ENCODE measurements around the gene NAGK.
"Not testable (repeated sequence)": the region's sequence is repeated elsewhere in the genome, so short reads cannot be mapped to it uniquely, and the experiment has no call there.

The NAGK gene

DNA sequence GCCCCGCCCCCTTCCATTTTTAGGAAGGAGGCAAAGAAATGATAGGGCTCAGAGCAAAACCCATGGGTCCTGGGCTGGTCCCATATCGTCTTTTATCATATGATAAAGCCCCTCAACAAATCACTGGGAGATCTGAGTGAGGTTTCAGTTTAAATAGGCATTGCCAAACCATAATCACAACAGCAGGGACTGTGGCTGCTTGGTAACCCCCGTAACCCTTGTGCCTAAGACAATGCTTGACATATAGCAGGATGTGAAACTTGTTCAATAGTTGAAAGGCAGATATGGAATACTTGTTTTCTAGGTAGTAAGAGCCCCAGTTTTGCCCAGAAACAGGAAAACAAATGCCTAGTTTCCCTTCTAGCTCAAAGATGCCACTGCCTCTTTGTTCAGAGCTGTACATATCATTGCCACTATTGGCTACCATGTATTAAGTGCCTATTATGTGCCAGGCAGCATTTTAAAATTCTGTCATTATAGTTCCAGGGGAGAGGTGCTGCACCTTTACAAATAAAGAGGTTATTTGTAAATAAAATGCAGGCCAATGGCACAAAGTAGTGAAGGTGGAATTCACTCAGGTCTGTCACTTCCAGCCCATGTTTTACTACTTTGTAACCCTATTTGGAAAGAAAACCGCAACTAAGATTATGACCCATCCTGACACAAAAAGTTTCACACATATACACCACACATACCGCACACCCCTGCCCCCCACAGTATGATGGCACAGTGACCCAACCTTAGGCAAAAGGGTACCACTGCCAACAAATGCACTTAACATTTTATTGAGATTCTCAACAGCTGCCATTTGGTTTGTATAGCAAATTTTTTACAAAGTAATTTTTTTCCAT is 14.2 kb downstream of the NAGK start:
- Histone ChIP-seq H3K4me1 (ENCODE audit: insufficient read depth, low read length) (no peaks in the 10 kb centered on the region), H3K27me3 (ENCODE audit: insufficient read depth, low read length, poor library complexity) (no peaks in the 10 kb centered on the region), H3K4me3 (ENCODE audit: low read depth in 1 of 2, low read length in 2 of 2) (no peak overlapping the region), H3K9ac (ENCODE audit: low read depth, low read length) (no peak overlapping the region), H2AFZ (ENCODE audit: low read depth, low read length) (no peak overlapping the region), H3K27ac (ENCODE audit: low read length) (no peak overlapping the region), H3K9me3 (ENCODE audit: insufficient read depth, low read length, severe bottlenecking) (no peaks in the 10 kb centered on the region), H3K4me2 (ENCODE audit: insufficient read depth, low read length) (no peak overlapping the region), H3K36me3 (ENCODE audit: insufficient read depth, low read length) (peaks cover 16% of the 10 kb centered on the region), H4K20me1 (ENCODE audit: insufficient read depth, low read length) (no peaks in the 10 kb centered on the region), H3K79me2 (ENCODE audit: insufficient read depth, low read length) (no peaks in the 10 kb centered on the region)
- ATAC-seq (ENCODE audit: insufficient read depth, low read depth): no peak
- DNase-seq: no peak
- TF ChIP-seq CTCF (IDR thresholded peaks at IDR 0.05; ENCODE audit: borderline replicate concordance, extremely low read depth, low read length, poor library complexity, severe bottlenecking) (no peak), EZH2 (IDR thresholded peaks at IDR 0.05; ENCODE audit: borderline replicate concordance, low read depth, low read length, severe bottlenecking) (no peak)

DNA sequence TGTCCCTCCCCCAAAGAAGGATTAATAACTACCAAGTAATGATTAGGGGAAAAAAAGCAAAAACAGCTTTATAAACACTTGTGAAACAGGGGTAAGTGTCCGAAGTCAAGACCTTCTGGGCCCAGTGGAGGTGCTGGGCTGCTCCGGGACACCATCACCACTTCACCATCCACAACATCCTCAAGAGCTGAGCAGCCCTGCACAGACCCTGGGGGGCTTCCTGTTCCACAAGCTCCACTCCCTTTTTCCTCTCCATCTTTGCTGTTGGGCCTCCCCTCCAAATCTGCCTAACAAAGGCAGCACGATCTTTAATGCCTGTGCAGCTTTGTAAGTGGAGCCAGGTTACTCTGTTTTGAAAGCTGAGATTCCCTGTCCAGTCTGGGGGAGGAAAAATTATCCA is 14.8 kb downstream of the NAGK start:
- H4K20me1 ChIP-seq (ENCODE audit: insufficient read depth, low read length); ATAC-seq (ENCODE audit: insufficient read depth, low read depth): not testable (repeated sequence)

DNA sequence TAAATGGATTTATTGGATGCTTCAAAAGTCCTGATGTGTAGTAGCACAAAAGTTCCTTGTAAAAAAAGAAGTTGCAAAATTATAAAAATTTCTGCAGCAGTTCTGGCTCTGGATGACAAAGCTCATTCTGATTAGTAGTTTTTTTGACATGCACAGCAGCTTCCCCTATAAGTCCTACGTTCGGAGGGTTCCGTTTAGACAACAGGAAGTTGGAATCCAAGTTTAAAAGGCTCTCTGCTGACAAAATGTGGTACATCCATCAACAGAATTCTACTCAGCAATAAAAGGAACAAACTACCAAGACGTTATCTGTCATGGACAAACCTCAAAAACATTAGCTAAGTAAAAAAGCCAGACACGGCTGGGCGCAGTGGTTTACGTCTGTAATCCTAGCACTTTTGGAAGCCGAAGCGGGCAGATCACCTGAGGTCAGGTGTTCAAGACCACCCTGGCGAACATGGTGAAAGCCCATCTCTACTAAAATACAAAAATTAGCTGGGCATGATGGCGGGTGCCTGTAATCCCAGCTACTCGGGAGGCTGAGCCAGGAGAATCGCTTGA is 15.4 kb downstream of the NAGK start:
- not testable (repeated sequence) for H3K27ac ChIP-seq (ENCODE audit: low read length); ATAC-seq (ENCODE audit: insufficient read depth, low read depth); H3K9ac ChIP-seq (ENCODE audit: low read depth, low read length)

More for the DNA sequence above, 14.8 kb downstream of the NAGK start:
- H2AFZ ChIP-seq (ENCODE audit: low read depth, low read length); H3K79me2 ChIP-seq (ENCODE audit: insufficient read depth, low read length); H3K4me3 ChIP-seq (ENCODE audit: low read depth in 1 of 2, low read length in 2 of 2); H3K27ac ChIP-seq (ENCODE audit: low read length); H3K4me2 ChIP-seq (ENCODE audit: insufficient read depth, low read length); H3K9ac ChIP-seq (ENCODE audit: low read depth, low read length); H3K4me1 ChIP-seq (ENCODE audit: insufficient read depth, low read length); DNase-seq; H3K27me3 ChIP-seq (ENCODE audit: insufficient read depth, low read length, poor library complexity); H3K9me3 ChIP-seq (ENCODE audit: insufficient read depth, low read length, severe bottlenecking); H3K36me3 ChIP-seq (ENCODE audit: insufficient read depth, low read length): not testable (repeated sequence)

DNA sequence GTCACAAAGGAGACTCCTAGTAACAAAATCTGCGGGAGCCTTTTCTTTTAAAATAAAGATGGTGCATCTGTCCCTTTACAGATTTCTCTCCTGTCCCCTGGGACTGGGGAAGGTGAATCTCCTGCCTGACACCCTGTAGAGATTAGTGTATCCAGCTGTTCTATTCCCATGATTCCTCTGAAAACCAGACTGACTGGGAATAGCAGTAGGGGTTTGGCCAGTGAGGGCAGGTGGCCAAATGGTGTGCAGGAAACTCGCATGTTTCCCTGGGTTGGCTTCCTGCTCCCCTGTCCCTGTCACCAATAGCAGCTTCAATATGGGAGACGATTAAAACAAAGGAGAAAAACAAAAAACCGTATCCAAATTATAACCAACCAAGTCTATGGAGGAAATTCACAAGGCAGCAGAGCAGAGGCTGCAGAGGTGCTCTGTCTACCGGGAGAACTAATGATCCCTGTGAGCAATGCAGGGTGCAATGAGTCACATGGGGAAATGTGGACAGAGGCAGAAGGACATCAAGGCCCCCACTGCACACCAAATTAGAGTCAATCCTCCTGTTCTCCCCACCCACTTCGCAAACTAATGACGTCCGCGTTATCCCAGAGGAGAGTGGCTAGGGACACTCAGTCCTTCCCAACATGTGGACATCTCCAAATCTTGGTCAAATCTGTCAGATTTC is 17.0 kb downstream of the NAGK start:
- not testable (repeated sequence) for H4K20me1 ChIP-seq (ENCODE audit: insufficient read depth, low read length); ATAC-seq (ENCODE audit: insufficient read depth, low read depth); H3K79me2 ChIP-seq (ENCODE audit: insufficient read depth, low read length); H3K4me2 ChIP-seq (ENCODE audit: insufficient read depth, low read length); DNase-seq; H3K27me3 ChIP-seq (ENCODE audit: insufficient read depth, low read length, poor library complexity); H3K4me3 ChIP-seq (ENCODE audit: low read depth in 1 of 2, low read length in 2 of 2); H3K9ac ChIP-seq (ENCODE audit: low read depth, low read length); H2AFZ ChIP-seq (ENCODE audit: low read depth, low read length); H3K4me1 ChIP-seq (ENCODE audit: insufficient read depth, low read length); H3K9me3 ChIP-seq (ENCODE audit: insufficient read depth, low read length, severe bottlenecking); H3K27ac ChIP-seq (ENCODE audit: low read length); H3K36me3 ChIP-seq (ENCODE audit: insufficient read depth, low read length)

More for the DNA sequence above, 15.4 kb downstream of the NAGK start:
- not testable (repeated sequence) for H3K4me3 ChIP-seq (ENCODE audit: low read depth in 1 of 2, low read length in 2 of 2); H3K27me3 ChIP-seq (ENCODE audit: insufficient read depth, low read length, poor library complexity); H2AFZ ChIP-seq (ENCODE audit: low read depth, low read length); H3K4me2 ChIP-seq (ENCODE audit: insufficient read depth, low read length); H4K20me1 ChIP-seq (ENCODE audit: insufficient read depth, low read length); H3K36me3 ChIP-seq (ENCODE audit: insufficient read depth, low read length); H3K4me1 ChIP-seq (ENCODE audit: insufficient read depth, low read length); DNase-seq; H3K9me3 ChIP-seq (ENCODE audit: insufficient read depth, low read length, severe bottlenecking); H3K79me2 ChIP-seq (ENCODE audit: insufficient read depth, low read length)

GRCh38 chr2:71089475-71089874 is 21.0 kb downstream of the NAGK start:
- not testable (repeated sequence) for H3K4me3 ChIP-seq (ENCODE audit: low read depth in 1 of 2, low read length in 2 of 2); H3K79me2 ChIP-seq (ENCODE audit: insufficient read depth, low read length); H2AFZ ChIP-seq (ENCODE audit: low read depth, low read length); DNase-seq; H3K9ac ChIP-seq (ENCODE audit: low read depth, low read length); H3K36me3 ChIP-seq (ENCODE audit: insufficient read depth, low read length); H3K9me3 ChIP-seq (ENCODE audit: insufficient read depth, low read length, severe bottlenecking); H4K20me1 ChIP-seq (ENCODE audit: insufficient read depth, low read length); H3K4me1 ChIP-seq (ENCODE audit: insufficient read depth, low read length); H3K27ac ChIP-seq (ENCODE audit: low read length); ATAC-seq (ENCODE audit: insufficient read depth, low read depth); H3K4me2 ChIP-seq (ENCODE audit: insufficient read depth, low read length); H3K27me3 ChIP-seq (ENCODE audit: insufficient read depth, low read length, poor library complexity)

DNA sequence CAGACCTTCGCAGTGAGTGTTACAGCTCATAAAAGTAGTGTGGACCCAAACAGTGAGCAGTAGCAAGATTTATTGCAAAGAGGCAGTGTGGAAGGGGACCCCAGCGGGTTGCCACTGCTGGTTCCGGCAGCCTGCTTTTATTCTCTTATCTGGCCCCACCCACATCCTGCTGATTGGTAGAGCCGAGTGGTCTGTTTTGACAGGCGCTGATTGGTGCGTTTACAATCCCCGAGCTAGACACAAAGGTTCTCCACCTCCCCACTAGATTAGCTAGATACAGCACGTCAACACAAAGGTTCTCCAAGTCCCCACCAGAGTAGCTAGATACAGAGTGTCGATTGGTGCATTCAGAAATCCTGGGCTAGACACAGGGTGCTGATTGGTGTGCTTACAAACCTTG is 23.4 kb downstream of the NAGK start:
- not testable (repeated sequence) for DNase-seq; H3K4me1 ChIP-seq (ENCODE audit: insufficient read depth, low read length); H4K20me1 ChIP-seq (ENCODE audit: insufficient read depth, low read length); H3K9me3 ChIP-seq (ENCODE audit: insufficient read depth, low read length, severe bottlenecking); H3K4me3 ChIP-seq (ENCODE audit: low read depth in 1 of 2, low read length in 2 of 2); H3K9ac ChIP-seq (ENCODE audit: low read depth, low read length); H3K79me2 ChIP-seq (ENCODE audit: insufficient read depth, low read length); H3K36me3 ChIP-seq (ENCODE audit: insufficient read depth, low read length); ATAC-seq (ENCODE audit: insufficient read depth, low read depth); H3K27me3 ChIP-seq (ENCODE audit: insufficient read depth, low read length, poor library complexity); H3K27ac ChIP-seq (ENCODE audit: low read length); H2AFZ ChIP-seq (ENCODE audit: low read depth, low read length); H3K4me2 ChIP-seq (ENCODE audit: insufficient read depth, low read length)
